Activated CD4-positive, alpha-beta T cell treated with anti-CD3 and anti-CD28 coated beads for 1 hour (primary cell): ENCODE results near the gene DPF3.

Experiments
- DNase-seq: peaks from one replicate; pipeline ENCODE4 v3.0.0-alpha.2; 2020

Gene DPF3

DNA sequence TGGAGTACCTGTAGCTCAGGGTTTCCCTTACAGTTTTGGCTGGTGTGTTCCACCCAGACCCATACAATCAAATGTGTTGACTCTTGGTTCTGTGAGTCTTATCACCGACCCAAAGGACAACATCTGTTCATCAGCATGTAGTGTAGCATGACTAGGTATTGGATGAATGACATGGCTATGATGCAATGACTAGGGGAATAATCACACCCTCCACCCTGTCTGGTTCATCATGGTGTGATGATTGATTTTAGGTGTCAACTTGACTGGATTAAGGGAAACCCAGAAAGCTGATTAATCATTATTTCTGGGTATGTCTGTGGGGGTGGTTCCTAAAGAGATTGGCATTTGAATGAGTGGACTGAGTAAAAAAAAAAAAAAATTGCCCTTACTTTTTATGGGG, 311.3 kb downstream of the DPF3 start:
- DNase-seq, result no peak

DNA sequence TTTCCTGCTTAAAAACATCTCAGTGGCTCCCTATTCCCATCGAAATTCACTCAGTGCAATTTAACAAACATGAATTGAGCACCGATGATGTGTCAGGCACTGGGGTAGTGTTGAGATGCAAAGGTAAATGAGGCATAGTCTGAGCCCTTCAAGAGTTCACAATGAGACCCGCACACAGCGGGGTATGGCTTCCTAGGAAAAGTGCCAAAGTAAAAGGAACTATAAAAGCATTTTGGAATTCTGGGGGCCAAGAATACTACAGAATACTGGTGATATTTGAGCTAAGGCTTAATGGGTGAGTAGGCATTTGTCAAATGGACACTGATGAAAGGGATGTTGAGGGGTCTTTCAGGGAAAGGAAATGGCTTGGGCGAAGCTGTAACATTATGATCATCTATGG, 315.4 kb downstream of the DPF3 start:
- no peak for DNase-seq

DNA sequence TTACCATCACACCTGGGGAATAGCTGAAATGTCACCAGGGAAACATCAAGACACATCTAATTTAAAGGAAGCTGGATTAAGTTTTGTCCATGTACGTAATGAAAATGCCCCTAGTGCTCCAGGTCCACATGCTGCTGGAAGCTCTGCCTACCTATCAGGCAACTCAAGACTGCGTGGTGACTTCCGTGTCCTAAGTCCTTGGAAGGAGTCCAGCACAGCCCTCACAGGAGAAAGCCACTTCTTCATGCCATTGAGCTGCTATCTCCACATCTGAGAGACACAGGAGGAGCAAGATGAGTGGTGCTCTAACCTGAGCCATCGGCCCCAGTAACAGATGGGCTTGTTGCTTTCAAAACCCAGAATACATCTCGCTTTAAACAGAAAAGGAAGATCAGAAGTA, 316.4 kb downstream of the DPF3 start:
- DNase-seq, result no peak

DNA sequence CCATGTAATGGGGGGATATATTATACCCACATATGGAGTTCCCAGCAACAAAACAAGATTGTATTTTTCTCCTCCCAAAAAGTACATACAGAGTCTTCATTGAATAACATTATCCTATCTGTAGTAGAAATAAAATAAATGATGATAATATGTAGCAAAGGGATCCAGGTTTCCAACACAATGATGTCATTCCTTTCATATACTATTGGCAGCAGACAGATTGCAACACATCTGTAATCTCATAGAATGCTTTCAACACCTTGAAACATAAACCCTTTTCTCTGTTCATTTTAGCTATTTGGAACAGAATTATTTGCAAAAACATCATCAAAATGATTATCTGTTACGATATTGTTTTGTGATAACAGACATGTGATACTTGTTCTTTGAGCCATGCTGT, 317.6 kb downstream of the DPF3 start:
- DNase-seq, result no peak

DNA sequence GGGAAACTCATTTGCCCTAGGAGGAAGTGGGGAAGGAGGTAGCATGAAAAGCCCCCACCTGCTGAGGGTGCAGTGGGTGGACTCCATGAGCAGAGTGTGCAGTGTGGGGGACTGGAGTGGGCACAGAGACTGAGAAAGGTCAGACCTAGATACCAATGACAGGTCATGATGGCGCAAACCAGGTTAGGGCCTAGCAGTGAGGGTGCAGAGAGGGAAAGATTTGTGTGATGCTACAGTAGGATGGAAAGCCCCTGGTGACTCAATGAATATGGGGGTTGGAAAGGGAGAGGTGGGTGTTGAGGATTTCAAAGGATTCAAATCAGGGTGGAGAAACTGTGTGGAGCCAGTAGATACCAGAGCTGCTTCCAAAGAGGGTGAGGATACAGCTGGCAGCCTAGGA, 319.2 kb downstream of the DPF3 start:
- DNase-seq, result no peak

DNA sequence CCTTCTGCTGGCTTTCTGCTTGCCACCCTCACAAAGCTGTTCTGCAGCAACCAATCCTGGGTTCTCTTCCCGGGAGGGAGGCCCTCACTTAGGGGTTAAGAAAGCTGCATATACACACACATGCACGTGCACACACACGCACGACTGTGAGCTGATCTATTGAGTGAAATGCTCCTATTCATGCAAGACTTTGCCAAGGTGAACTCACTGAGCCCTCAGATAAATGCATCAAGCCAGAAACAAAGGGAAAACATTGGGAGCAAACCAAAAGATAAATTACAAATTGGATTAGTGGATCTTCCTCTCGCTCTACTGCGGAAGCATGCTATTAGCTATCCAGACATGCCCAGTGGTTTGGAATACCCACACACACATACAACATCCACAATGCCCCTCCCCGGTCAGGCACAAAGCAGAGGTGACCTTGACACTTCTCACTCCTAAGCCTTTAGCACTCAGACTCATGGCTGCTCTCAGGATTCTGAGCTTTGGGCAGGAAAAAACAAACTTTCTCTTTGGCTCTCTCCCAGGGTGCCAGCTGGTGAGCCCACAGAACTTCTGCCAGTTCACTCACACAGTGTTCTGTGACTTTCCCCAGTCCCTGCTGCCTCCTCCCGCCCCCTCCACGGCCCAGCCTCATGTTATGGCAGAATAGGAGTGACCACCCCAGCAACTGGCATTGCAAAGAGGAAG, 320.0 kb downstream of the DPF3 start:
- no peak for DNase-seq
